ENCODE data around the gene ANGEL2. TPM values are rescaled to one million over a fixed set of nuclear protein-coding genes. Genes with fewer than 3 reads are reported as not detected.

ANGEL2 gene
- total and polyA plus RNA-seq, 2 of the 4 experiments (the other 2 are of a cell fraction), result 13.4 to 44.1 TPM

DNA sequence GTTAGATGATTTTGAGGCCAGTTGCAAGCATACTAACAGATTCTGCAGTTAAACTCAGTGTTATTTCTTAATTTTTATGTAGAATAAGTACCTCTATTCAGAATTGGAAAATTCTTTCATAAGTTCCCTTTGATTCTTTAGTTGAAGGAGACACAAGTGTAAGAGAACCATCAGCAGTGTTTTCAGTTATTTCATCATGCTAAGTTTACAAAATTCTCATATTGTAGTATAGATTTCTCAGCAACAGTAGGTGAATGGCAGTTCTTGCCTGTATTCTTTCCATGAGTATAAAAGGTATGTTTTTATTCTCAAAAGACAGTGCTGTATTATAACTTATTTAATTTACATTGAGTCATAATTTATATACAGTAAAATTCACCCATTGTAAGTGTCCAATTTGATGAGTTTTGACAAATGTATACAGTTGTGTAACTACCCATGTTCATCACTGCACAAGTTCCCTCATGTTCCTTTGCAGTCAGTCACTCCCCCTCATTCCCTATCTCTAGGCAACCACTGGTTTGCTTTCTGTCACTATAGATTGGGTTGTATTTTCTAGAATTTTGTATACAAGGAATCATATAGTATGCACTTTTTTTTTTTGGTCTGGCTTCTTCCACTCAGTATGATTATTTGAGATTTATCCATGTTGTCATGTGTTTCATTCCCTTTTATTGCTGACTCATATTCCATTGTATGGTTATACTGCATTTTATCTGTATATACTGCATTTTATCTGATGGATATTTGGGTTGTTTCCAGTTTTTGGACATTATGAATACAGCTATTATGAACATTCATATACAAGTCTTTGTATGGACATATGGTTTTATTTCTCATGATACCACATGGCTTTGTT, 39.3 kb upstream of the ANGEL2 start:
- intact Hi-C loops (cut with micrococcal nuclease), result loop anchor here (5.0 kb wide), 1 partner anchor 38 kb away; the partner anchor contains the start of gene ANGEL2
- H3K9me1 ChIP-seq (ENCODE audit: insufficient read depth, low read length), result peaks cover 6% of the 10 kb centered on the region
- no peak overlapping the region for H2BK15ac ChIP-seq (ENCODE audit: low read depth, low read length)
- DNase-seq (peak; percentile 39), ATAC-seq (ENCODE audit: low read depth) (no peak)
- H3K4ac ChIP-seq (ENCODE audit: low read depth, low read length), result no peak overlapping the region
- peaks cover 4 to 50% of the 10 kb centered on the region in 2 experiments for H3K79me1 ChIP-seq (ENCODE audit: low read depth in 1 of 2, low read length in 2 of 2)
- no peak overlapping the region for H3K23ac ChIP-seq (ENCODE audit: low read depth, low read length)
- in situ Hi-C loops (cut with MboI; ENCODE audit: low sequenced_read_pairs), result no loop called here
- H3K9ac ChIP-seq (ENCODE audit: low read depth, low read length), result no peak overlapping the region
- no peak overlapping the region for H2AK5ac ChIP-seq (ENCODE audit: low read depth, low read length)
- peaks cover 20% of the 10 kb centered on the region for H4K20me1 ChIP-seq (ENCODE audit: insufficient read depth, low read length)
- H3K27me3 ChIP-seq (ENCODE audit: control insufficient read depth, insufficient read depth, low read length), result no peaks in the 10 kb centered on the region
- no peak overlapping the region for H2BK120ac ChIP-seq (ENCODE audit: low read depth, low read length)
- no TSS peak for BruUV-seq (replicated peaks)
- H3K27ac ChIP-seq (ENCODE audit: insufficient read depth, low read length), result no peak overlapping the region
- H2BK5ac ChIP-seq (ENCODE audit: low read depth, low read length, poor library complexity, severe bottlenecking), result no peak overlapping the region
- no peak overlapping the region for H4K91ac ChIP-seq (ENCODE audit: insufficient read depth, low read depth, low read length)
- no peaks in the 10 kb centered on the region for H3K36me3 ChIP-seq (ENCODE audit: control insufficient read depth, insufficient read depth, low read length)
- H3K18ac ChIP-seq (ENCODE audit: low read depth, low read length), result no peak overlapping the region
- no peak overlapping the region for H4K5ac ChIP-seq (ENCODE audit: low read depth, low read length)
- H3K14ac ChIP-seq (replicated peaks; ENCODE audit: low read depth, low read length), result no peak overlapping the region
- no peaks in the 10 kb centered on the region for H3K9me3 ChIP-seq (ENCODE audit: control insufficient read depth, insufficient read depth, low read length)
- H3K4me1 ChIP-seq (ENCODE audit: control insufficient read depth, insufficient read depth, low read length), result peaks cover 2% of the 10 kb centered on the region; the same call in 1 of the 2 replicates
- no peak overlapping the region for H2AK9ac ChIP-seq (replicated peaks; ENCODE audit: low read depth, low read length, poor library complexity)
- H3K56ac ChIP-seq (ENCODE audit: extremely low read depth, insufficient read depth, low read length), result no peak overlapping the region
- TF ChIP-seq, protein P1, sequence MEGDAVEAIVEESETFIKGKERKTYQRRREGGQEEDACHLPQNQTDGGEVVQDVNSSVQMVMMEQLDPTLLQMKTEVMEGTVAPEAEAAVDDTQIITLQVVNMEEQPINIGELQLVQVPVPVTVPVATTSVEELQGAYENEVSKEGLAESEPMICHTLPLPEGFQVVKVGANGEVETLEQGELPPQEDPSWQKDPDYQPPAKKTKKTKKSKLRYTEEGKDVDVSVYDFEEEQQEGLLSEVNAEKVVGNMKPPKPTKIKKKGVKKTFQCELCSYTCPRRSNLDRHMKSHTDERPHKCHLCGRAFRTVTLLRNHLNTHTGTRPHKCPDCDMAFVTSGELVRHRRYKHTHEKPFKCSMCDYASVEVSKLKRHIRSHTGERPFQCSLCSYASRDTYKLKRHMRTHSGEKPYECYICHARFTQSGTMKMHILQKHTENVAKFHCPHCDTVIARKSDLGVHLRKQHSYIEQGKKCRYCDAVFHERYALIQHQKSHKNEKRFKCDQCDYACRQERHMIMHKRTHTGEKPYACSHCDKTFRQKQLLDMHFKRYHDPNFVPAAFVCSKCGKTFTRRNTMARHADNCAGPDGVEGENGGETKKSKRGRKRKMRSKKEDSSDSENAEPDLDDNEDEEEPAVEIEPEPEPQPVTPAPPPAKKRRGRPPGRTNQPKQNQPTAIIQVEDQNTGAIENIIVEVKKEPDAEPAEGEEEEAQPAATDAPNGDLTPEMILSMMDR (conservative IDR thresholded peaks at IDR 0.05; ENCODE audit: low read depth, low read length), result no peak
- TF ChIP-seq BHLHE40 (IDR thresholded peaks at IDR 0.05; ENCODE audit: low read depth, low read length) (no peak), NFE2L2 (IDR thresholded peaks at IDR 0.05; ENCODE audit: low read depth, low read length) (peak; percentile 67), MAFK (IDR thresholded peaks at IDR 0.05; ENCODE audit: low read depth, low read length) (peak; percentile 85), SMC3 (IDR thresholded peaks at IDR 0.05; ENCODE audit: low read depth, low read length) (no peak), CEBPB (IDR thresholded peaks at IDR 0.05; ENCODE audit: low read depth, low read length) (no peak)
- no peak overlapping the region for H3K4me2 ChIP-seq (ENCODE audit: low read depth, low read length)
- no peak overlapping the region for H4K8ac ChIP-seq (ENCODE audit: low read depth in 2 of 2, low read length in 2 of 2)
- H2AFZ ChIP-seq (replicated peaks; ENCODE audit: low read length, poor library complexity), result no peak overlapping the region
- ChIA-PET POLR2A (ENCODE audit: unreplicated experiment) (no interaction called here), CTCF (no interaction called here)
- H2BK20ac ChIP-seq (ENCODE audit: low read depth, low read length), result no peak overlapping the region
- H3K4me3 ChIP-seq (ENCODE audit: insufficient read depth, low read depth, low read length), result no peak overlapping the region
- dilution Hi-C loops (cut with HindIII; ENCODE audit: low sequenced_read_pairs, unreplicated experiment), result no loop called here
